ENCODE measurements around the gene GPR180.
"Not testable (repeated sequence)": the region's sequence is repeated elsewhere in the genome, so short reads cannot be mapped to it uniquely, and the experiment has no call there.

The GPR180 gene

GRCh38 chr13:94596575-94596971, 5.1 kb upstream of the GPR180 start:
- DNase-seq (ENCODE audit: low read depth), result no peak

GRCh38 chr13:94598281-94598680, 3.4 kb upstream of the GPR180 start:
- no peak for DNase-seq (ENCODE audit: low read depth)

- no peak for DNase-seq (ENCODE audit: low read depth)
These were observed 1.8 kb upstream of the GPR180 start for GRCh38 chr13:94599877-94600276.

GRCh38 chr13:94602467-94602866, 810 bp downstream of the GPR180 start:
- no peak for DNase-seq (ENCODE audit: low read depth)

- no peak for DNase-seq (ENCODE audit: low read depth)
These were observed 5.4 kb downstream of the GPR180 start for GRCh38 chr13:94607056-94607455.

GRCh38 chr13:94607939-94608338, 6.3 kb downstream of the GPR180 start:
- no peak for DNase-seq (ENCODE audit: low read depth)

GRCh38 chr13:94608586-94608985, 6.9 kb downstream of the GPR180 start:
- no peak for DNase-seq (ENCODE audit: low read depth)

- no peak for DNase-seq (ENCODE audit: low read depth)
These were observed 7.5 kb downstream of the GPR180 start for GRCh38 chr13:94609196-94609595.

GRCh38 chr13:94610475-94610874, 8.8 kb downstream of the GPR180 start:
- DNase-seq (ENCODE audit: low read depth), result no peak

- DNase-seq (ENCODE audit: low read depth), result no peak
These were observed 10.4 kb downstream of the GPR180 start for GRCh38 chr13:94612050-94612449.

GRCh38 chr13:94613051-94613450, 11.4 kb downstream of the GPR180 start:
- DNase-seq (ENCODE audit: low read depth), result no peak

GRCh38 chr13:94617389-94618000, 15.8 kb downstream of the GPR180 start:
- no peak for DNase-seq (ENCODE audit: low read depth)

- no peak for DNase-seq (ENCODE audit: low read depth)
These were observed 18.7 kb downstream of the GPR180 start for GRCh38 chr13:94620286-94620896.

GRCh38 chr13:94622344-94622743, 20.7 kb downstream of the GPR180 start:
- no peak for DNase-seq (ENCODE audit: low read depth)

GRCh38 chr13:94623316-94623715, 21.7 kb downstream of the GPR180 start:
- DNase-seq (ENCODE audit: low read depth), result no peak

GRCh38 chr13:94630858-94631257, 29.2 kb downstream of the GPR180 start:
- DNase-seq (ENCODE audit: low read depth), result no peak

- DNase-seq (ENCODE audit: low read depth), result no peak
These were observed 30.7 kb downstream of the GPR180 start for GRCh38 chr13:94632226-94632980.

GRCh38 chr13:94636096-94636495, 34.4 kb downstream of the GPR180 start:
- not testable (repeated sequence) for DNase-seq (ENCODE audit: low read depth)

- DNase-seq (ENCODE audit: low read depth), result no peak
These were observed 35.4 kb downstream of the GPR180 start for GRCh38 chr13:94636942-94637578.

GRCh38 chr13:94637677-94638076, 36.0 kb downstream of the GPR180 start:
- not testable (repeated sequence) for DNase-seq (ENCODE audit: low read depth)

GRCh38 chr13:94640721-94641120, 39.1 kb downstream of the GPR180 start:
- no peak for DNase-seq (ENCODE audit: low read depth)

- DNase-seq (ENCODE audit: low read depth), result no peak
These were observed 39.8 kb downstream of the GPR180 start for GRCh38 chr13:94641409-94641941.

- no peak for DNase-seq (ENCODE audit: low read depth)
These were observed 45.2 kb downstream of the GPR180 start for GRCh38 chr13:94646904-94647303.
